IPS-15b (cell line): ENCODE results near the gene SLC24A3.

Experiments used
- H3K27me3 ChIP-seq: one replicate; pipeline ENCODE4 v1.6.1; 2013; ENCODE audit warnings: low read length; ENCODE audit not compliant: control insufficient read depth, insufficient read depth
- H3K36me3 ChIP-seq: one replicate; pipeline ENCODE4 v1.6.1; 2013; ENCODE audit warnings: low read length; ENCODE audit not compliant: control insufficient read depth, insufficient read depth
- H3K4me1 ChIP-seq: one replicate; pipeline ENCODE4 v1.6.1; 2013; ENCODE audit warnings: mild to moderate bottlenecking, low read length; ENCODE audit not compliant: control insufficient read depth, insufficient read depth
- H3K4me3 ChIP-seq: one replicate; pipeline ENCODE4 v1.5.1; 2013; ENCODE audit warnings: low read depth, low read length
- H3K9ac ChIP-seq: one replicate; pipeline ENCODE4 v1.6.1; 2013; ENCODE audit warnings: low read depth, mild to moderate bottlenecking, low read length
- H3K9me3 ChIP-seq: one replicate; pipeline ENCODE4 v1.6.1; 2013; ENCODE audit warnings: mild to moderate bottlenecking, low read length; ENCODE audit not compliant: control insufficient read depth, insufficient read depth

SLC24A3 gene

GRCh38 chr20:19457611-19458010 is 245.2 kb downstream of the SLC24A3 start:
- no peaks in the 10 kb centered on the region for H3K27me3 ChIP-seq
- no peaks in the 10 kb centered on the region for H3K36me3 ChIP-seq
- H3K4me1 ChIP-seq = no peaks in the 10 kb centered on the region
- no peaks in the 10 kb centered on the region for H3K9me3 ChIP-seq
- no peak overlapping the region for H3K4me3 ChIP-seq
- no peak overlapping the region for H3K9ac ChIP-seq

GRCh38 chr20:19460386-19460785 is 247.9 kb downstream of the SLC24A3 start:
- no peaks in the 10 kb centered on the region for H3K36me3 ChIP-seq
- no peaks in the 10 kb centered on the region for H3K9me3 ChIP-seq
- H3K27me3 ChIP-seq = no peaks in the 10 kb centered on the region
- H3K9ac ChIP-seq = no peak overlapping the region
- H3K4me3 ChIP-seq = no peak overlapping the region
- H3K4me1 ChIP-seq = no peaks in the 10 kb centered on the region

- no peaks in the 10 kb centered on the region for H3K27me3 ChIP-seq
- H3K9me3 ChIP-seq = no peaks in the 10 kb centered on the region
- H3K4me1 ChIP-seq = no peaks in the 10 kb centered on the region
- H3K9ac ChIP-seq = no peak overlapping the region
- no peak overlapping the region for H3K4me3 ChIP-seq
- no peaks in the 10 kb centered on the region for H3K36me3 ChIP-seq
These were observed 250.0 kb downstream of the SLC24A3 start for GRCh38 chr20:19462491-19462890.

GRCh38 chr20:19463597-19463996 is 251.2 kb downstream of the SLC24A3 start:
- Histone ChIP-seq H3K4me1 (no peaks in the 10 kb centered on the region), H3K9me3 (no peaks in the 10 kb centered on the region), H3K4me3 (no peak overlapping the region), H3K27me3 (no peaks in the 10 kb centered on the region), H3K9ac (no peak overlapping the region), H3K36me3 (no peaks in the 10 kb centered on the region)

GRCh38 chr20:19465536-19465935 is 253.1 kb downstream of the SLC24A3 start:
- Histone ChIP-seq H3K4me3 (no peak overlapping the region), H3K36me3 (no peaks in the 10 kb centered on the region), H3K4me1 (no peaks in the 10 kb centered on the region), H3K9me3 (no peaks in the 10 kb centered on the region), H3K9ac (no peak overlapping the region), H3K27me3 (no peaks in the 10 kb centered on the region)

- H3K9me3 ChIP-seq = no peaks in the 10 kb centered on the region
- H3K27me3 ChIP-seq = no peaks in the 10 kb centered on the region
- H3K4me1 ChIP-seq = no peaks in the 10 kb centered on the region
- no peaks in the 10 kb centered on the region for H3K36me3 ChIP-seq
- H3K4me3 ChIP-seq = no peak overlapping the region
- no peak overlapping the region for H3K9ac ChIP-seq
These were observed 253.9 kb downstream of the SLC24A3 start for GRCh38 chr20:19466206-19466928.

- no peaks in the 10 kb centered on the region for H3K4me1 ChIP-seq
- H3K9ac ChIP-seq = no peak overlapping the region
- no peaks in the 10 kb centered on the region for H3K27me3 ChIP-seq
- no peaks in the 10 kb centered on the region for H3K36me3 ChIP-seq
- no peak overlapping the region for H3K4me3 ChIP-seq
- H3K9me3 ChIP-seq = no peaks in the 10 kb centered on the region
These were observed 260.9 kb downstream of the SLC24A3 start for GRCh38 chr20:19473216-19473921.

- H3K9me3 ChIP-seq = no peaks in the 10 kb centered on the region
- no peaks in the 10 kb centered on the region for H3K27me3 ChIP-seq
- no peaks in the 10 kb centered on the region for H3K4me1 ChIP-seq
- no peak overlapping the region for H3K9ac ChIP-seq
- no peak overlapping the region for H3K4me3 ChIP-seq
- H3K36me3 ChIP-seq = no peaks in the 10 kb centered on the region
These were observed 261.5 kb downstream of the SLC24A3 start for GRCh38 chr20:19473922-19474286.

GRCh38 chr20:19478320-19478895 is 266.0 kb downstream of the SLC24A3 start:
- Histone ChIP-seq H3K27me3 (no peaks in the 10 kb centered on the region), H3K4me1 (no peaks in the 10 kb centered on the region), H3K9ac (no peak overlapping the region), H3K9me3 (no peaks in the 10 kb centered on the region), H3K4me3 (no peak overlapping the region), H3K36me3 (no peaks in the 10 kb centered on the region)

- Histone ChIP-seq H3K4me1 (no peaks in the 10 kb centered on the region), H3K36me3 (no peaks in the 10 kb centered on the region), H3K9ac (no peak overlapping the region), H3K27me3 (no peaks in the 10 kb centered on the region), H3K4me3 (no peak overlapping the region), H3K9me3 (no peaks in the 10 kb centered on the region)
These were observed 270.3 kb downstream of the SLC24A3 start for GRCh38 chr20:19482726-19483125.

- H3K36me3 ChIP-seq = no peaks in the 10 kb centered on the region
- H3K4me1 ChIP-seq = no peaks in the 10 kb centered on the region
- H3K4me3 ChIP-seq = no peak overlapping the region
These were observed 270.9 kb downstream of the SLC24A3 start for GRCh38 chr20:19483309-19483708.

GRCh38 chr20:19486446-19486845 is 274.0 kb downstream of the SLC24A3 start:
- no peak overlapping the region for H3K4me3 ChIP-seq

More at GRCh38 chr20:19483309-19483708, 270.9 kb downstream of the SLC24A3 start:
- H3K27me3 ChIP-seq = no peaks in the 10 kb centered on the region
- no peak overlapping the region for H3K9ac ChIP-seq
- no peaks in the 10 kb centered on the region for H3K9me3 ChIP-seq

More at GRCh38 chr20:19486446-19486845, 274.0 kb downstream of the SLC24A3 start:
- H3K36me3 ChIP-seq = no peaks in the 10 kb centered on the region
- no peaks in the 10 kb centered on the region for H3K4me1 ChIP-seq
- H3K27me3 ChIP-seq = no peaks in the 10 kb centered on the region
- no peak overlapping the region for H3K9ac ChIP-seq
- no peaks in the 10 kb centered on the region for H3K9me3 ChIP-seq
